Fibroblast of pulmonary artery (primary cell): ENCODE measurements around the gene ANTXRL.
A peak's percentile ranks its signal among the peaks of the same experiment; 100 is the strongest.
"Not testable (repeated sequence)": the region's sequence is repeated elsewhere in the genome, so short reads cannot be mapped to it uniquely, and the experiment has no call there.

ENCODE experiments used
- DNase-seq: peaks from one replicate; pipeline ENCODE4 v3.0.0-alpha.2; 2010; ENCODE audit warnings: low read depth
- H3K4me3 ChIP-seq: replicated peaks from 2 replicates; pipeline ENCODE4 v1.5.1; 2011; ENCODE audit warnings: low read depth, mild to moderate bottlenecking, control low read depth, low read length, moderate library complexity
- CTCF ChIP-seq: IDR thresholded peaks from 2 replicates; pipeline ENCODE4 v1.5.1; 2011; ENCODE audit warnings: mild to moderate bottlenecking, control low read depth, low read length, inconsistent platforms; ENCODE audit errors: missing control alignments

The ANTXRL gene

DNA sequence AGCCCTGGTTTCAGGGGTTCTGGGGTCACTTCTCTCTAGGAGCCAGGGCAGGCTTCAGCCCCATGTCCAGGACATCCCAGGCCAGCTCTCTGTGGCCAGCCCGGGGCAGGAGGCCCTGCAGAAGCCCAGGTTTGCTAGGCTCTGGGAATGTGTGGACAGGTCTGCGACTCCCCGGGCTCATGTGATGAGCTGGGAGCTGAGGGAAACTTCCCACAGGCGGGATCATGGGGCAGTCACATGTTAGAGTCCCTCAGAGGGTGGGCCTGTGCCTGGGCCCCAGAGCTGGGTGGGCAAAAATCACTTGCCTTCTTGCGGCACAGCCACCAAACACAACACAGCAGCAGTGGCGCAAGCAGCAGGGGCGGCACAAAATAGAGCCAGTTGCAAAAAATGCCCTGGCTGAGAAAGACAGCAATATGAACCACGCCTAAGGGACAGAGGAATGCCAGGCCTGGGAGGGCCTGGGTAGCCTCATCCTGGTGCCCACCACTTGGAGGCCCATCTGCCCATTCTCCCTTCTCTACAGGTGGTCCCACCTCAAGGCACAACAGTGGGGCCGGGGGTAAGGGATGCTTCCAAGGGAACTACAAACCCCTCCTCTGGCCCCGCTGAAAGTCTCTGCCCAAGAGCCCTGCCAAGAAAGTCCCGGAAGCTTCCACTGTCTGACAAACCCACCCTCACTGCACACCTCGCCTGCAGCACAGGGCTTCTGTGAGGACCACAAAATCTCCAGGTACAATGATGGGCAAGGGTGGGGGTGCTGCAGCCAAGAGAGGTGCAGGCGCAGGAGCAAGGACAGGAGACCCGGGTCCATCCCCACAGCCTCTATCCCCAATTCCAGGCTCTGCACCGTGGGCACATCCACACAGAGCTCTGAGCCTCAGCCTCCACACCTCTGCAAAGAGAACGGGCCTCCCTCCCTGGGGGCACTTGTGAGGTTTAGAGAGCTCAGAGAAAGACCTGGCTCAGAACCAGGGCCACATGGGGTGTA lies 34.6 kb upstream of the ANTXRL start:
- DNase-seq = peak; percentile 3
- H3K4me3 ChIP-seq = no peak overlapping the region
- TF ChIP-seq CTCF = no peak

GRCh38 chr10:46253076-46254006 lies 33.5 kb upstream of the ANTXRL start:
- no peak for TF ChIP-seq CTCF
- no peak for DNase-seq
- no peak overlapping the region for H3K4me3 ChIP-seq

- H3K4me3 ChIP-seq = no peak overlapping the region
- TF ChIP-seq CTCF = no peak
- no peak for DNase-seq
Observed at GRCh38 chr10:46254007-46254383, 32.8 kb upstream of the ANTXRL start.

- no peak for TF ChIP-seq CTCF
- no peak for DNase-seq
- no peak overlapping the region for H3K4me3 ChIP-seq
Observed at GRCh38 chr10:46254467-46254866, 32.3 kb upstream of the ANTXRL start.

DNA sequence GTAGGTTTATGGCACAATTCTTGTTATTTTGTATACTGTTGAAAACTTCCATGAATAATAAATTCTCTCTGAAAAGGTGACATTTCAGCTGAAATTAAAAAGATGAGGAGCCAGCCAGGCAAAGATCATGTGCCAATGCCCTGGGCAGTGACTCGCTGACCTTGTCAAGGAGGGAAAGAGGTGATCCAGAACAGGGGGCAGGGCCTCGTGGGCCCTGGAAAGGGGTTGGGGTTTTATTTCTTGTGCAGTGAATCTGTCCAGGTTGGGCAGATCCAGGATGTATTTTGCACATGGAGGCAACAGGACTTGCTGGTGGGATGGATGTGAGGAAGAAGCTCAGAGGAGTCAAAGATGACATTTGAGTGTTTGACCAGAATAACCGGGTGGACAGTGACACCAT lies 31.6 kb upstream of the ANTXRL start:
- not testable (repeated sequence) for H3K4me3 ChIP-seq, DNase-seq

DNA sequence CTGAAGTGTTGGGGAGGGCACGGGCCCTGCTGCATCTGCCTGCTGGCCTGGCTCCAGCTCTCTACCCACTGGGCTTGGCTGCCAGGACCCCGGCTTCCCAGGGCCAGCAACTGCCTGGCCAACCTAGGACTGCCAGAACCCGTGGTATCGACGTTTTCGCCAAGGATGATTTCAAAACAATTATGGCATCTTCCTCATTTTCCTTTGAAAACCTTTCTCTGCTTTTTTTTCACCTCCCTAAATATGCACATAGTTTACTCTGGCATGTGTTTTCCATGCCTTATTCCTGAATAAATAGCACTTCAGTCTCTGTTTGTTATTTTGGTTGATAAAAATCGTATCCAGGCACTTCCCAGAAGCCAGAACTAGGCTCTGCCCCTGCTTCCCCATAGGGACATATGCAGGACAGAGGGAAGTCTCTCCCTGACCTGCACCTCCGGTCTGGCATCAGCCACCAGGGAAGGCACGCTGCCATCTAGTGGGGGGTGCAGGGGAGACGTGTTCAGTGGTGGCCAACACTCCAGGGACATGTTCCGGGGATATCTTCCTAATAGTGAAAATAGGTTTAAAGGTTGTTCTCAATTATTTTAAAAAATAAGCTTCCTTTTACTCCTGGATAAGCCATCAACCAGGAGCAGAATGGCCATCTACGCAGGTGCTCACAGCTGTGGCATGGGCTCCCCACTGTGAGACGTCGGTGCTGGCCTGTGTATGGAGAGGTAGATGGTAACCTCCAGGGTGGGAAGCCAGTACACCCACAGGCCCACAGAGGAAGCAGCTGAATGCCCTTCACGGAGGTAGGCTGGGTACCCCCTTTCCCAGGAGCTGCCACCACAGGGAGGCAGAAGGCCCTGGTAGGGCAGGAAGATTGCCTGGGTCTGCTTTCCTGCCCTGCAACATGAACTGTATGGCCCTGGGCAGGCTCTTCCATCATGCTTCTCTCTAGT lies 30.7 kb upstream of the ANTXRL start:
- peak; percentile 30 for TF ChIP-seq CTCF
- H3K4me3 ChIP-seq = no peak overlapping the region
- peak; percentile 20 for DNase-seq
